K562 (cell line): ENCODE results near the gene MECP2. TPM values are rescaled to one million over a fixed set of nuclear protein-coding genes. Genes with fewer than 3 reads are reported as not detected.

Experiments
- ATAC-seq: fragments of 200-7000 bp; cut with Tn5 transposase; 3 replicates; pipeline ENCODE4 v1.9.1; 2020; ENCODE audit warnings: moderate library complexity
- BruUV-seq: library from RNA; stranded (reverse); fragments of 400-500 nt; replicated peaks from 2 replicates; lab custom pipeline; 2021; lab: Mats Ljungman, UMichigan
- CTCF ChIA-PET: fragments of 300-600 bp; formaldehyde crosslinking; extraction: SDS; loops from one replicate; lab custom pipeline; 2021; ENCODE audit warnings: low intra/inter-chr PET ratio; lab: Yijun Ruan, JAX
- POLR2A ChIA-PET: fragments of 300-600, 350-650 bp; sonication (Branson Sonifier 250); formaldehyde crosslinking; extraction: SDS; loops from one replicate; lab custom pipeline; 2021; ENCODE audit warnings: antibody characterized with exemption, inconsistent platforms; lab: Yijun Ruan, JAX
- DNase-seq, 4 experiments: peaks; one replicate each; pipeline versions ENCODE4 v3.0.0 to v3.0.0-alpha.2; 2011 to 2018; ENCODE audit warnings: low spot score in 3 of 4, mixed read lengths in 3 of 4; ENCODE audit errors: extremely low read depth in 1 of 4
- FAIRE-seq: peaks from 2 replicates; lab custom pipeline; 2011; peaks lifted over from hg19 to GRCh38; lab: Jason Lieb, UNC
- H2AFZ ChIP-seq: 2 replicates; pipeline ENCODE4 v1.6.0; 2011; ENCODE audit warnings: low read depth, low read length, control low read depth, inconsistent platforms
- H3K27ac ChIP-seq: fragments of 200-600 bp; 3 replicates; pipeline ENCODE4 v1.8.0; 2011; ENCODE audit warnings: low read depth, mild to moderate bottlenecking, control low read depth, inconsistent platforms, low read length, moderate library complexity, mixed read lengths; ENCODE audit errors: extremely low read depth
- H3K27me3 ChIP-seq, 2 experiments: fragments of 300-600 bp in 1 of 2; 2 replicates in 1 of 2; 3 replicates in 1 of 2; pipeline versions ENCODE4 v1.6.0 to v1.8.0; 2011; ENCODE audit warnings: inconsistent platforms in 2 of 2, low read length in 2 of 2, mild to moderate bottlenecking in 1 of 2, mixed read lengths in 1 of 2, moderate library complexity in 1 of 2; ENCODE audit not compliant: control insufficient read depth in 2 of 2, insufficient read depth in 2 of 2
- H3K36me3 ChIP-seq: fragments of 300-600 bp; 3 replicates; pipeline ENCODE4 v1.8.0; 2011; ENCODE audit warnings: mild to moderate bottlenecking, low read length, inconsistent platforms; ENCODE audit not compliant: control insufficient read depth, insufficient read depth
- H3K4me1 ChIP-seq, 2 experiments: fragments of 200-600 bp in 1 of 2; replicated peaks in 1 of 2; 2 replicates in 1 of 2; 3 replicates in 1 of 2; pipeline versions ENCODE4 v1.5.1 to v1.8.0; 2011; ENCODE audit warnings: inconsistent platforms in 2 of 2, low read length in 2 of 2, mild to moderate bottlenecking in 1 of 2, mixed read lengths in 1 of 2, moderate library complexity in 1 of 2; ENCODE audit not compliant: control insufficient read depth in 2 of 2, insufficient read depth in 2 of 2
- H3K4me2 ChIP-seq: 2 replicates; pipeline ENCODE4 v1.6.1; 2011; ENCODE audit warnings: low read length, control low read depth, inconsistent platforms, mixed read lengths; ENCODE audit not compliant: insufficient read depth
- H3K4me3 ChIP-seq: fragments of 200-600 bp; sonication (generic), shearing (Covaris generic); 2 replicates; pipeline ENCODE4 v1.5.1; 2016; ENCODE audit warnings: control low read depth, inconsistent platforms
- H3K79me2 ChIP-seq: fragments of 200-600 bp; 3 replicates; pipeline ENCODE4 v1.8.0; 2011; ENCODE audit warnings: low read length, inconsistent platforms; ENCODE audit not compliant: control insufficient read depth, insufficient read depth
- H3K9ac ChIP-seq, 2 experiments: 2 replicates each; pipeline versions ENCODE4 v1.6.0 to v1.6.1; 2011; ENCODE audit warnings: low read depth in 2 of 2, low read length in 2 of 2, control low read depth in 1 of 2, inconsistent platforms in 1 of 2, mild to moderate bottlenecking in 1 of 2, mixed read lengths in 1 of 2; ENCODE audit not compliant: insufficient read depth in 1 of 2
- H3K9me1 ChIP-seq: one replicate; pipeline ENCODE4 v1.6.0; 2011; ENCODE audit warnings: inconsistent platforms, mild to moderate bottlenecking, low read length, moderate library complexity; ENCODE audit not compliant: control insufficient read depth, insufficient read depth
- H3K9me3 ChIP-seq: replicated peaks from 2 replicates; pipeline ENCODE4 v1.5.1; 2011; ENCODE audit warnings: low read depth, low read length, inconsistent platforms; ENCODE audit not compliant: control insufficient read depth, insufficient read depth
- H4K20me1 ChIP-seq: replicated peaks from 2 replicates; pipeline ENCODE4 v1.6.1; 2011; ENCODE audit warnings: low read length, inconsistent platforms, mixed read lengths; ENCODE audit not compliant: control insufficient read depth, insufficient read depth
- ETS2 ChIP-seq: IDR thresholded peaks from 2 replicates; pipeline ENCODE4 v1.6.1; 2016; ENCODE audit warnings: borderline replicate concordance, missing genetic modification characterization, mild to moderate bottlenecking, moderate library complexity, missing compliant biosample characterization; ENCODE audit not compliant: poor library complexity, severe bottlenecking
- HNRNPLL ChIP-seq: fragments of 200-400 bp; formaldehyde crosslinking; IDR thresholded peaks from 2 replicates; pipeline ENCODE4 v1.6.1; 2017; ENCODE audit warnings: low read length, low read depth, mild to moderate bottlenecking; ENCODE audit not compliant: poor library complexity, severe bottlenecking
- KDM4B ChIP-seq, 2 experiments: fragments of 450-650 bp in 1 of 2; sonication (generic) in 1 of 2; IDR thresholded peaks; 2 replicates each; pipeline ENCODE4 v1.6.1; 2016 to 2017; ENCODE audit warnings: borderline replicate concordance in 2 of 2, antibody characterized with exemption in 1 of 2, low read depth in 1 of 2, mild to moderate bottlenecking in 1 of 2
- MAFG ChIP-seq: fragments of 450-650 bp; conservative IDR thresholded peaks from 2 replicates; pipeline ENCODE4 v1.6.1; 2016; ENCODE audit warnings: missing genetic modification characterization, missing compliant biosample characterization
- TCF3 ChIP-seq: sonication (generic); formaldehyde crosslinking; IDR thresholded peaks from 2 replicates; pipeline ENCODE4 v1.4.0; 2020; ENCODE audit warnings: mild to moderate bottlenecking, missing genetic modification reagents
- ZNF282 ChIP-seq: sonication (generic); formaldehyde crosslinking; IDR thresholded peaks from 2 replicates; pipeline ENCODE4 v1.8.1; 2023; ENCODE audit warnings: missing genetic modification reagents
- ZNF445 ChIP-seq: fragments of 250-450 bp; sonication (Bioruptor Pico); IDR thresholded peaks from 2 replicates; pipeline ENCODE4 v1.4.0; 2020; ENCODE audit warnings: low read depth, mild to moderate bottlenecking, moderate library complexity
- WGBS: fragments of 100-300 bp; shearing (Covaris generic); methylation state at CpG from one replicate; pipeline ENCODE4 v1.1.6; 2016; ENCODE audit warnings: low coverage, mixed read lengths; ENCODE audit not compliant: insufficient coverage; ENCODE audit errors: missing lambda C conversion rate; 5-methylcytosine and 5-hydroxymethylcytosine counted together
- in situ Hi-C: fragments of 300-500 bp; cut with MboI; formaldehyde crosslinking; loops from 4 replicates; pipeline ENCODE4 v1.15.0; 2018; ENCODE audit warnings: inconsistent platforms, mixed read lengths
- intact Hi-C: fragments of 100-400 bp; cut with micrococcal nuclease; formaldehyde crosslinking; loops from 2 replicates; pipeline ENCODE4 v1.14.2; 2022
- polyA plus RNA-seq, 8 experiments: library from polyadenylated mRNA; depleted of rRNA in 4 of 8; stranded (reverse) in 5 of 8; unstranded in 3 of 8; fragments of >200 nt; fragmentation: Nextera tagmentation in 2 of 8; fragmentation: Illumina TruSeq in 1 of 8; extraction: Ambion mirVana in 2 of 8; extraction: Trizol in 1 of 8; gene quantifications; 2 replicates each; pipeline versions ENCODE4 v1.2.1 to v1.2.3, GENCODE V29; 2011 to 2014; ENCODE audit warnings: inconsistent platforms in 1 of 8, missing spikeins in 1 of 8
- total RNA-seq, 7 experiments: library from RNA; depleted of rRNA in 6 of 7; stranded (reverse); fragments of >200 nt in 6 of 7; fragmentation: Illumina TruSeq in 2 of 7; extraction: Trizol in 2 of 7; gene quantifications; 2 replicates each; pipeline versions ENCODE4 v1.2.1 to v1.2.3, GENCODE V29; 2011 to 2021; ENCODE audit warnings: low replicate concordance in 1 of 7
- TF ChIP-seq, protein P1 (sequence below): fragments of 450-650 bp; IDR thresholded peaks from one replicate; pipeline ENCODE4 v1.6.1; 2018; ENCODE audit warnings: mild to moderate bottlenecking, moderate library complexity; ENCODE audit not compliant: partially characterized antibody

MECP2 gene
- total and polyA plus RNA-seq, 9 of the 15 experiments (the other 6 are each of a cell fraction or from before 2014, with no cell fraction given): 2.1 to 50.9 (median 30.5) TPM

- Histone ChIP-seq H3K4me1 (peaks cover 8 to 12% of the 10 kb centered on the region in 2 experiments; a peak in 4 of 5 replicates), H3K4me2 (peak overlapping the region; percentile 44; the same call in 1 of the 2 replicates), H3K9ac (peak overlapping the region in 1 of 2 experiments; percentile 77; a peak in 1 of 4 replicates), H3K27ac (peak overlapping the region; percentile 66; the same call in 2 of the 3 replicates), H3K4me3 (no peak overlapping the region), H3K9me1 (no peaks in the 10 kb centered on the region), H3K36me3 (peaks cover 61% of the 10 kb centered on the region; the same call in 2 of the 3 replicates), H3K9me3 (no peaks in the 10 kb centered on the region), H4K20me1 (peaks cover 5% of the 10 kb centered on the region; the same call in 1 of the 2 replicates), H3K27me3 (no peaks in the 10 kb centered on the region)
- WGBS: 25% methylated on average over 5 of the region's 6 CpGs
- DNase-seq (peak in 1 of 4 experiments; percentile 28), FAIRE-seq (peak; percentile 57)
- in situ Hi-C loops (no loop called here), intact Hi-C loops (no loop called here)
- CTCF ChIA-PET: no interaction called here
- TF ChIP-seq ZNF282 (CRISPR knock-in tag) (no peak), MAFG (no peak), ZNF445 (CRISPR knock-in tag) (no peak), ETS2 (tag) (no peak), HNRNPLL (no peak), TCF3 (CRISPR knock-in tag) (no peak), KDM4B (IDR thresholded peaks at IDR 0.05; ENCODE audit: borderline replicate concordance in 2 of 2, low read depth in 1 of 2) (no peak)
- TF ChIP-seq, protein P1, sequence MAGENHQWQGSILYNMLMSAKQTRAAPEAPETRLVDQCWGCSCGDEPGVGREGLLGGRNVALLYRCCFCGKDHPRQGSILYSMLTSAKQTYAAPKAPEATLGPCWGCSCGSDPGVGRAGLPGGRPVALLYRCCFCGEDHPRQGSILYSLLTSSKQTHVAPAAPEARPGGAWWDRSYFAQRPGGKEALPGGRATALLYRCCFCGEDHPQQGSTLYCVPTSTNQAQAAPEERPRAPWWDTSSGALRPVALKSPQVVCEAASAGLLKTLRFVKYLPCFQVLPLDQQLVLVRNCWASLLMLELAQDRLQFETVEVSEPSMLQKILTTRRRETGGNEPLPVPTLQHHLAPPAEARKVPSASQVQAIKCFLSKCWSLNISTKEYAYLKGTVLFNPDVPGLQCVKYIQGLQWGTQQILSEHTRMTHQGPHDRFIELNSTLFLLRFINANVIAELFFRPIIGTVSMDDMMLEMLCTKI: no peak
- TF ChIP-seq, all 486 proteins: peak for 0
- POLR2A ChIA-PET: interaction anchor here (0.7 to 4.0 kb wide), 4 partner anchors 9 to 24 kb away, joined by 3 to 11 read pairs (median 5); no protein-coding TSS in a partner anchor
- no peak overlapping the region for H2AFZ ChIP-seq
- ATAC-seq: peak; percentile 77
- peaks cover 81% of the 10 kb centered on the region for H3K79me2 ChIP-seq
- BruUV-seq: no TSS peak
Observed at GRCh38 chrX:154083126-154083517, 14.4 kb downstream of the MECP2 start.
